ENCODE data around the gene TRAPPC13. TPM values are rescaled to one million over a fixed set of nuclear protein-coding genes. Genes with fewer than 3 reads are reported as not detected.
"Not testable (repeated sequence)": the region's sequence is repeated elsewhere in the genome, so short reads cannot be mapped to it uniquely, and the experiment has no call there.

Gene TRAPPC13
- polyA plus RNA-seq, 4 donors = 26.6 to 36.2 (median 33.5) TPM

DNA sequence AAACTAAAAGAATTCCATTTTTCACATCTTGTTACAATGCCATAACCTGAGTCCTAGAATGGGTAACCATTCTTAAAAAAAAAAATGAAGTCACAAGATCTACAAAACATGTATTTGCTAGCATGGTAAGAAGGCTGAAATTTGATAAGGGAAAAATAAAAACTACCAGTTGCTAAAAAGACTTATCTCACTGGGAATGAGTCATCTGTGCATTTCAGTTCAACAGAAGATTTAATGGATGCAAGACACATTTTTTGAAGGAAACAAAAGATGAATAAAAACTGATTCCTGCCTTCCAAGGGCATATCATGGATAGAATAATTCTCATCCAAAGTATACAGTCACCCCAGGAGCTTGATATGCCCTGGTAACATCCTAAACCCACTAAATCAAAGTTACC is 49.9 kb downstream of the TRAPPC13 start:
- no peak for DNase-seq (ENCODE audit: low read depth in 4 of 4, low spot score in 3 of 4)

DNA sequence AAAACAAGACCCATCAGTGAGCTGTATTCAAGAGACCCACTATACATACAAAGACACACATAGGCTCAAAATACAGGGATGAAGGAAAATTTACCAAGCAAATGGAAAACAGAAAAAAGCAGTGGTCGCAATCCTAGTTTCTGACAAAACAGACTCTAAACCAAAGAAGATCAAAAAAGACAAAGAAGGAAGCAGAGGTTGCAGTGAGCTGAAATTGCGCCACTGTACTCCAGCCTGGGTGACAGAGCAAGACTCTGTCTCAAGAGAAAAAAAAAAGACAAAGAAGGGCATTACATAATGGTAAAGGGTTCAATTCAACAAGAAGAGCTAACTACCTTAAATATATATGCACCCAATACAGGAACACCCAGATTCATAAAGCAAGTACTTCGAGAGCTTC is 51.2 kb downstream of the TRAPPC13 start:
- DNase-seq (ENCODE audit: low read depth in 4 of 4, low spot score in 3 of 4) = not testable (repeated sequence)

DNA sequence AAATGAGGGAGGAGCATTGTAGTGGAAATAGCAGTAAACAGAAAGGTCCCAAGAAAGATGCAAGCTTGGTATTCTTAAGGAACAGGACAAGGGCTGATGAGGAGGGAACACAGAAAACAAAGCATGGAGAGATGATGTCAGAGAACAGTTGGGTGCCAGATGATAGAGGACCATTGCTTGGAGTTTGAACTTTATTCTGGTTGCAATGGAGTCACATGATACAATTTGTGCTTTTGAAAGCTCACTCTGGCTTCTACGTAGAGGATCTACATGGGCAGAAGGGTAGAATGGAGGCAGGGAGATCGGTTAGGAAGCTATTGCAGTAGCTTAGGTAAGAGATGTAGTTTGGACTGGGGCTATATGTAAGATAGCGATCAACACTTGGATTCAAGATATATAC is 57.3 kb downstream of the TRAPPC13 start:
- DNase-seq (ENCODE audit: low read depth in 4 of 4, low spot score in 3 of 4) = no peak

DNA sequence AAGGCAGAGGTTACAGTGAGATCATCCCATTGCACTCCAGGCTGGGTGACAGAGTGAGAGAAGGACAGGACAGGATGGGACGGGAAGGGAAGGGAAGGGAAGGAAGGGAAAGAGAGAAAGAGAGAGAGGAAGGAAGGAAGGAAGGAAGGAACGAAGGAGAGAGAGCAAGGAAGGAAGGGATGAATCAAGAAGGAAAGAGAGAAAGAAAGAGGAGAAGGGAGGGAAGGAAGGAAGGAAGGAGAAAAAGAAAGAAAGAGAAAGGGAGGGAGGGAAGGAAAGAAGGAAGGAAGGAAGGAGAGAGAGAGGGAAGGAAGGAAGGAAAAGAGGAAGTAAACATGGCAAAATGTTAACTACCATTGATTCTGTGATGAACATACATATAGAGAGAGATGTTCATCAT is 68.3 kb downstream of the TRAPPC13 start:
- DNase-seq (ENCODE audit: low read depth in 4 of 4, low spot score in 3 of 4) = no peak

DNA sequence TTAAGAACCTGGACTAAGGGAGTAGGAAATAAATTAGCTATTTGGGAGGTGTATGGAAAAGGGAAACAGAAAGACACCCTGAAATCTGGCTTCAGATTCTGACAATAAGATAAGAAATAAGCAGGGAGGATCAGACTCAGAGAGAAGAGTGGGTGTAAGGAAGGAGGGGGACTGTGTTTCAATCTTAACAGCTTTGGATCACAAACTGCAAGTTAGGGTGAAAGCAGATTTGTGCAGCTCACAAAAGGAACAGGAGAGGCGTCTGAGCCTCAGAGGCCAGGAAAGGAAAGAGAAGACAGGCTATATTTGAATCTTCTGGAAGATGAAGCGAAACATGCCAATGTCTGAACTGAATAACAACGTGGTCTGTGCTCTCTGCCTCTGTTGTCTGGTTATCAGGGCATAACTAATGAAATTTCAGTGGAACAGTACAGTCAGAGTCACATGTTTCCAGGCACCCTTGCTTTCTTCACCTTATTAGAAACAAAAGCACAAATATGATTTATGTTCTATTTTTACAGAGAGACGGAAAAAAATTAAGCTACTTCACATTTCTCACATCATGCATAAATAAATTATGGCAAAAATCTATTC is 70.4 kb downstream of the TRAPPC13 start:
- no peak for DNase-seq (ENCODE audit: low read depth in 4 of 4, low spot score in 3 of 4)

DNA sequence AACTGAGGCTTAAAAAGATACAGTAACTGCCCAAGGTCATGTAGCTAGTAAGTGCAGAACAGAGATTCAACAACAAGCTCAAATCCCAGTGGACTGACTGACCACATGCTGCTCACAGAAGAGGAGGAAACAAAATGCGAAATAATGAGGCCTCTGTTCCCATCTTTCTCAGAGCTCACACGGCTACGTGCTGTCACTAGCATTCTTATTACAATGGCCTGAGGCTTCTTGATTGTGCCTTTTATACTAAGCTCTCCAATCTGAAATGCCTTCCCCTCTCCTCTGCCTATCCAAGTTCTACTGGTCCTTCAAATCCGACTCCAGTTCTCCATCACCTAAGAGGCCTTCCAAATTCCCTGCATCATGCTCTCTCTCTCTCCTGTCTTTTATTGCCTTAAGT is 71.1 kb downstream of the TRAPPC13 start:
- no peak for DNase-seq (ENCODE audit: low read depth in 4 of 4, low spot score in 3 of 4)

DNA sequence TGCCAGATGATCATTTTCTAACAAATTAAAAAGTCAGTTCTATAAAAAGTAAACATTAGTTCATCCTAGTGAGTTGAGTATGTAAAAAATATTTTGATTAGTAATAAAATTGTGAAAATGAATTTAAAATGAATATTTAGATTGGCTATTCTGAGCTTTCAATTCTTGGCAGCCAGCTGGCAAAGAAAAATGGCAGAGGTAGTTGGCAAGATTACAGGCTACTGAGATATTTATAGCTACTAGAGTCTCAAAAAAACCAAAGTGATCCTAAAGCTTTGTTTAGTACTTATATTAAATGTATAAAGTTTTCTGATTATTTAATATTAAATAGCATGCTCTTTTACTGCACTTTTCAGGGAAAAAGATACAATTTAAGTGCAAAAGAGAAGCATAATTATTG is 72.1 kb downstream of the TRAPPC13 start:
- no peak for DNase-seq (ENCODE audit: low read depth in 4 of 4, low spot score in 3 of 4)

DNA sequence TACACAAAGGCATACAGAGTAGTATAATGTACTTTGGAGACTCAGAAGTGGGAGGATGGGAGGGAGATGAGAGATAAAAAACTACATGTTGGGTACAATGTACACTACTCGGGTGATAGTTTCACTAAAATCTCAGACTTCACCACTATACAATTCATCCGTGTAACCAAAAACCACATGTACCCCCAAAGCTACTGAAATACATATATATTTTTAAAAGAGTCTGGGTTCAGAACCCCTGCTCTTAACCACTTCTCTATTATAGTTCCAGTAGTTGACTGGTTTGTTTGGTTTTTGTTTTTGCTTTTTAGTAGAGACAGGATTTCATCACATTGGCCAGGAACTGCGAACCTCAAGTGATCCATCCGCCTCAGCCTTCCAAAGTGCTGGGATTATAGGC is 74.5 kb downstream of the TRAPPC13 start:
- no peak for DNase-seq (ENCODE audit: low read depth in 4 of 4, low spot score in 3 of 4)

DNA sequence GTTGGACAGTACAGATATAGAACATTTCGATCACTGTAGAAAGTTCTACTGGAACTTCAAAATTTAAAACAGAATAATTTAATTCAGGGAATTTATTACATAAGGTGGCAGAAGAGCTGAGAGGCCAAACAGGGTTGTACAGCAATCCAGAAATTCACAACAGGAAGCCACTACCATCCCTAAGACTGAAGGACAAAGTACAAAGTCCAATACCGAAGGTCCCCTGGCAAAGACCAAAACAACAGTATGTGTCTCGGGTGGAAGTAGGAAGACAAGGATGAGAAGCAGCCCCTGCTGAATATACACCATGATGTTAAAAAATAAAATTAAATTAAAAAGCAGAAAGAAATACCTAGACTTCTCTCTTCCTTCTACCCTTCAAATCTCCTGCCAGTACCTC is 77.2 kb downstream of the TRAPPC13 start:
- no peak for DNase-seq (ENCODE audit: low read depth in 4 of 4, low spot score in 3 of 4)

DNA sequence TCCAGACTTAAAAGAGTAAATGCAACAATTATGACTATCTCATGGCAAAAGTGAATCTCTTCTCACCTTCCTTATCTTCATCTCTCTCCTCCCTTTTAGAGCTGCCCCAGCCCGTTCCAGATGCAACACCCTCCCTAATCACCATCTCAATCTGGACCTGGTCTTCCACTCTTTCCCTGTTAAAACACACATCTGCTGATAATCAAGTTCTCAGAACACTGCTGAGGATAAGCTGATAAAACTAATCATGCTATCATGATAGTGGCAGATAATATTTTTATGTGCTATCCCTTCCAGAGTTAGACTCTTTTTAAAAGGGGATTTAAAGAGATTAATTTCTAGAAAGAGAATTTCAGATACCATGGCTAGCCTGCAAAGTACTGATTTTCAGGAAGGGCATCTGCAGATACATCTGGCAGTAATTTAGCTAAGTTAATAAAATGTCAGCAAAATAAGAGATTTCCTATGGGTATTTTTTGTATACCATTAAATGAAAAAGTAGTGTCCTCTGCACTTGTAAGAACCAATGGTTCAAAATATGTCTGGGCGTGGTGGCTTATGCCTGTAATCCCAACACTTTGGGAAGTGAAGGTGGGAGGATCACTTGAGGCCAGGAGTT is 79.9 kb downstream of the TRAPPC13 start:
- DNase-seq (ENCODE audit: low read depth in 4 of 4, low spot score in 3 of 4) = no peak

DNA sequence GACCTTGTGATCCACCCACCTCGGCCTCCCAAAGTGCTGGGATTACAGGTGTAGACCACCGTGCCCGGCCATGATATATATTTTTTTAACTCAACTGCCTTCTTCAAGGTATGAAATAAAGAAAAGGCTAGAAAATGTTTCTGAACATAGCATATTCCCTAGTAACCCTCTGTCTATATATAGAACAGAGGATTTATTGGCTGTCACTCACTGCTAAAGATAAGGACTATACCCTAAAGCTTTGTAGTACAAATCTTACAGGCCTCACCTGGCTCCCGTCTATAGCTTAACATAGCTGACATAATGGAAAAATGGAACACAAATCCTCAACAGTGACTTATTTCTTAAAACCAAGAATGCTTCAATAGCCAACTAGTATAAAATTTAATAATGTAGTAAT is 82.8 kb downstream of the TRAPPC13 start:
- DNase-seq (ENCODE audit: low read depth in 4 of 4, low spot score in 3 of 4) = no peak

DNA sequence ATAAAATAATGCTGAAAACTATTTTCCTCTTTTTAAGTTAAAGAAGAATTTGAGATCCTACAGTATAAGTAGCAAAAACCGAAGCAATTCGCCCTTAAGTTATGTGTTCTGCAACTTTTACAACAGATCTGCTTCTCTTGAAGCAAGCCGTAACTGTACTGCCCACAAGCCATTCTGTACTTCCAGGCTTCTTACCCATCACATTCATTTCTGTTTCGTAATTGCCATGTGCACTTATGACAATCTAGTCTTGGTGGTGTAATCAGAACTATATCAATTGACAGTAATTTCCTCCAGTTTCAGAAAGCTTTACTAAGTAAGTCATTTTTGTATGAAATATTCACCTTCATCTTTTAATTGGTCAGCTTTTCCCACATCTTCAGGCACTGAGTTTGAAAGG is 83.3 kb downstream of the TRAPPC13 start:
- DNase-seq (ENCODE audit: low read depth in 4 of 4, low spot score in 3 of 4) = no peak

Other genes with a start within 250 kb of the TRAPPC13 start
- gene ADAMTS6, start 143.1 kb upstream of the TRAPPC13 start, polyA plus RNA-seq (ENCODE audit: insufficient read length in 4 of 4) = 1 to 10 TPM; 2.0 to 2.4 (median 2.2) TPM
- gene CENPK, start 61.9 kb upstream of the TRAPPC13 start, polyA plus RNA-seq (ENCODE audit: insufficient read length in 4 of 4) = 10 to 100 TPM; 24.1 to 37.4 (median 34.7) TPM
- 10 to 100 TPM; 58.5 to 82.7 (median 73.0) TPM for gene PPWD1, start 61.7 kb upstream of the TRAPPC13 start, polyA plus RNA-seq (ENCODE audit: insufficient read length in 4 of 4)
- 10 to 100 TPM; 21.0 to 25.0 (median 23.9) TPM for gene TRIM23, start 694 bp upstream of the TRAPPC13 start, polyA plus RNA-seq (ENCODE audit: insufficient read length in 4 of 4)
- 1 to 10 TPM; 4.0 to 6.0 (median 4.8) TPM for gene SHLD3, start within 50 bp of the TRAPPC13 start, polyA plus RNA-seq (ENCODE audit: insufficient read length in 4 of 4)
- gene SGTB, start 97.1 kb downstream of the TRAPPC13 start, polyA plus RNA-seq (ENCODE audit: insufficient read length in 4 of 4) = 10 to 100 TPM in 2 of 4 donors, 1 to 10 TPM in 2; 8.1 to 10.6 (median 9.8) TPM
- 10 to 100 TPM; 34.8 to 48.8 (median 43.3) TPM for gene NLN, start 97.2 kb downstream of the TRAPPC13 start, polyA plus RNA-seq (ENCODE audit: insufficient read length in 4 of 4)

Data from right renal pelvis (tissue), 4 donors.